NT2/D1 (cell line): Measurements from ENCODE around the gene MAP3K10.

ENCODE experiments used
- SUZ12 ChIP-seq: IDR thresholded peaks from 2 replicates; pipeline ENCODE4 v1.6.1; 2011; ENCODE audit not compliant: insufficient read length, insufficient read depth; ENCODE audit errors: extremely low read depth
- YY1 ChIP-seq: IDR thresholded peaks from 2 replicates; pipeline ENCODE4 v1.6.1; 2011; ENCODE audit not compliant: insufficient read length, insufficient read depth

DNA sequence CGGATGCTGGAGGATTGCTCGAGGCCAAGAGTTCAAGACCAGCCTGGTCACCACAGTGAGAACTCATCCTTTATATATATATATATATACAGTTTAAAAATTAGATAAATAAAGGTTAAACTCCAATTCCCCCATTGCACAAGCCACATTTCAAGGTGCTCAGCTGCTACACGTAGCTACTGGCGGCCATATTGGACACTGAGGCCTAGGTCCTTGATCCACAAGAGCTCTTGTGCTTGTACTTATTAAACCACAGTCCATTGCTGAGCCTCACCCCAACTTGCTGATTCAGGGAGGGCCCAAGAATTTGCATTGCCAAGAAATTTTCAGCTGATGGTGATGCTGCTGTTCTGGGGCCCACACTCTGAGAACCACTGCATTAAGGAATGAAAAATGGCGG lies 17.4 kb downstream of the MAP3K10 start:
- no peak for TF ChIP-seq SUZ12
- TF ChIP-seq YY1 = no peak
